Measurements from ENCODE around the gene GPRC5D.

DNA sequence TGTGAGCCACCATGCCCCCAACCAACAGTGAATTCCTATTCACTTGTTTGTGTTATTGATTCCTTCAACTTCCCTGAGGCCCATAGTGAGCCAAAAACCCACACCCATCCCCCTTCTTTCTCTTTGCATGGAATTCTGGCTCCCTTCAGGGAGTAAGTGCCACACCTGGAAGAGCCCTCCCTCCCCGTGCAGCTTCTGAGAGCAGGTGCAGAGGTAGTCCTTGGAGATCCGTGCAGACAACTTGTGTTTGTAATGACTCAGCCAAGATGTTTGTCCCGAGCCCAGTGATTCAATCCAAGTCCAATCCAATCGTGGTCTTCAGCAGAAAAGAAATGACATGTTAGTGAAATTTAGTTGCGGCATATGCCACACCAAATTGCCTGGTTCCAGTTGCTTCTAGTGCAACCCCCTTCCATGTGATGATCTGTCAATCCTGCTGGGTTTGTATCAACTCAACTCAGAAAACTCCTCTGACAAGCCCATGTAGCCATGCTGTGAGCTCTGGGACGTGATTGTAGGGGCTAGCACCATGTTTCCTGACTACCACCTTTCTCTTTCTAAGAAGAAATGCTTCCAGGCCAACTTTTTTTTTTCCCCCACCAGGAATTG is 33.1 kb downstream of the GPRC5D start:
- TF ChIP-seq, protein P1, sequence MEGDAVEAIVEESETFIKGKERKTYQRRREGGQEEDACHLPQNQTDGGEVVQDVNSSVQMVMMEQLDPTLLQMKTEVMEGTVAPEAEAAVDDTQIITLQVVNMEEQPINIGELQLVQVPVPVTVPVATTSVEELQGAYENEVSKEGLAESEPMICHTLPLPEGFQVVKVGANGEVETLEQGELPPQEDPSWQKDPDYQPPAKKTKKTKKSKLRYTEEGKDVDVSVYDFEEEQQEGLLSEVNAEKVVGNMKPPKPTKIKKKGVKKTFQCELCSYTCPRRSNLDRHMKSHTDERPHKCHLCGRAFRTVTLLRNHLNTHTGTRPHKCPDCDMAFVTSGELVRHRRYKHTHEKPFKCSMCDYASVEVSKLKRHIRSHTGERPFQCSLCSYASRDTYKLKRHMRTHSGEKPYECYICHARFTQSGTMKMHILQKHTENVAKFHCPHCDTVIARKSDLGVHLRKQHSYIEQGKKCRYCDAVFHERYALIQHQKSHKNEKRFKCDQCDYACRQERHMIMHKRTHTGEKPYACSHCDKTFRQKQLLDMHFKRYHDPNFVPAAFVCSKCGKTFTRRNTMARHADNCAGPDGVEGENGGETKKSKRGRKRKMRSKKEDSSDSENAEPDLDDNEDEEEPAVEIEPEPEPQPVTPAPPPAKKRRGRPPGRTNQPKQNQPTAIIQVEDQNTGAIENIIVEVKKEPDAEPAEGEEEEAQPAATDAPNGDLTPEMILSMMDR (IDR thresholded peaks at IDR 0.05) = no peak
- no peak for TF ChIP-seq POLR2A (IDR thresholded peaks at IDR 0.05)
